EL (cell line): ENCODE measurements around the gene OBP2A.
A peak's percentile ranks its signal among the peaks of the same experiment; 100 is the strongest.

Experiments
- DNase-seq: peaks from one replicate; pipeline ENCODE4 v3.0.0-alpha.2; 2016

OBP2A gene

GRCh38 chr9:135581636-135582426, 35.9 kb downstream of the OBP2A start:
- no peak for DNase-seq

- DNase-seq, result no peak
These were observed 36.6 kb downstream of the OBP2A start for GRCh38 chr9:135582541-135582940.

GRCh38 chr9:135582966-135583687, 37.2 kb downstream of the OBP2A start:
- peak; percentile 26 for DNase-seq

DNA sequence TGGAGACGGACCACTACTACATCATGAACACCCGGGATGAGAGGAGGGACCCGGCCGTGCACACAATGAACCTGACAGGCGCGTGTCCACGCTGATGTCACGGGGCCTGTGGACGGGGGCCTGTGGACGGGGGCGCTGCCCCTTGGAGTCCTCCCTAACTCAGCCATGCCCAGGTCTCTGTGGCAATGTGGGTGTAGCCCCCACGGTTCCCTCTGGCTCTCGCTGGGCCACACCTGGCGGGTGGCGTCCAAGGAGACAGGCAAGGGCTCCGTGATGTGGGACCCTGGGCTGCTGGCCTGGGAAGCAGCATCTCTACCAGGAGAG, 37.7 kb downstream of the OBP2A start:
- DNase-seq, result no peak

DNA sequence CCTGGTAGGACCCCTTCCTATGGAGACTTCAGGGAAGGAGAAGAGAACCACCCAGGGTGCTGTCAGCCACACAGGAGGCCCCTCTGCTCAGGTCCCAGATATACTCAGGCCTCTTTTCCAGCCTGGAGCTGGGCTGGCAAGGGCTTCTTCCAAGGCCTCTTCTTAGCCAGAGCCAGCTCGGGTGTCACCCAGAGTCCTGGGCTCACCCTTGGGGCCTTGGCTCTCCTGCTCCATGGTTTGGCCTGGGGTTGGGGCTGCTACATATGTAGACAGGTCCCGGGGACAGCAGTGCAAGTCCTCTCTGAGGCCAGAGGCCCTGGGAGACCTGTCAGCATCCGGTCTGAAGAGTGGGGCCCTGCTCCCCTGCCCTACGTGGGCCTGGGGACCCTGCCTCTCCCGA, 38.4 kb downstream of the OBP2A start:
- DNase-seq, result no peak

DNA sequence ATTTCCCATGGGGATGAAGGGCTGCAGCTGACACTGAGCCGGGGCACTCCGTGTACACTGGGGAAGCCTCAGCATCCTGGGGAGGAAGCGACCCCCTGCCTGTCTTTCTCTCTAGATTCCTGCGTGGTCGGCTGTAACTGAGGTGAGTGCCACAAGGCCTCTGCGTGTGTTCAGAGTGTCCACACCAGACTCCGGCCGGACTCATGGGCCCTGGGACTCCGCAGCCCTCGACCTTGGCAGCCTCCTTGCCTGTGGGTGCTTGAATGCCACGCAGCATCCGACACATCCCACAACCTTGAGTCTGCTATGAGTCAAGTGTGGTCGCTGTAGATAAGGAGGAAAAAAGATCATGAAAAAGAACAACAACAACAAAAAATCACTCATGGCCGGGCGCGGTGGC, 39.0 kb downstream of the OBP2A start:
- no peak for DNase-seq

DNA sequence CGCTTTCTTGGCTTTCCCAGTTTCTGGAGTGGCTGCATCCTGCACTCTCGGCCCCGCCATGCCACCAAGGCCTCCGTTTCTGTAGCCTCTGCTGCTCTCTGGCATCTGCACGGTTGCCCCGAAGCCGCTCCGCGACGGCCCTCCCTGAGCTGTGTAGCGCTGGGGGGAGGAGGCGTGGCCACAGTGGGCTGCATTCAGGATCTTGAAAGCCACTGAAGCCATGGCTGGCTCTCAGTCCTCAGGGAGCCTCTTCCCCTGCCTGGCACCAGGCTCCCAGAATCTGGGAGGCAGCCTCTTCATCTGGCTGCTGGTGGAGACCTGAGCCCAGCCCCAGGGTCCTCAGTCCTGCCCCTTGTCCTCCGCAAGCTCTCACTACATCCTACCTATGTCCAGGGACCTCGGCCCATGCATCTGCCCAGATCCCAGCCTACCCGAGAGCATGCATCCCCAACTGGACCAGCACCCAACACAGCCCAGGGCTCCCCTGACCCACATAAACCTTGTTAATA, 40.7 kb downstream of the OBP2A start:
- no peak for DNase-seq

DNA sequence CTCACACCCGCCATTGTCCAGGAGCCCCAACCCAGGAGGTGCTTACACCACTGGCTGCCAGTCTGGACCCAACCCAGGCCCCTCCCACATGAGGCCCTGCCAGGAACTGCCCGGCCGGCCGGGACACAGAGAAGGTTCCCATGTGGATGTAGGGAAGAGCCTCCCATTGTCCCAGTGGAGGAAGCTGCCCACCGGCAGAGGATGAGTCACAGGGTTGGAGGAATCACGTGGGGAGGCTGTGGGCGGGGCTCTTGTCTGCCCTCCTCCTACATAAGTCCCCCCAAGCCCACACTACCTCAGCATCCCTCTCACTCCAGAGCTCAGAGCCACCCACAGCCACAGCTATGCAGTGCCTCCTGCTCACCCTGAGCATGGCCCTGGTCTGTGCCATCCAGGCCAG, 41.7 kb downstream of the OBP2A start:
- DNase-seq, result no peak

GRCh38 chr9:135588371-135588770, 42.4 kb downstream of the OBP2A start:
- DNase-seq, result no peak

- DNase-seq, result no peak
These were observed 43.1 kb downstream of the OBP2A start for GRCh38 chr9:135588886-135589595.

- DNase-seq, result no peak
These were observed 43.9 kb downstream of the OBP2A start for GRCh38 chr9:135589596-135590485.

- no peak for DNase-seq
These were observed 44.7 kb downstream of the OBP2A start for GRCh38 chr9:135590486-135591079.

DNA sequence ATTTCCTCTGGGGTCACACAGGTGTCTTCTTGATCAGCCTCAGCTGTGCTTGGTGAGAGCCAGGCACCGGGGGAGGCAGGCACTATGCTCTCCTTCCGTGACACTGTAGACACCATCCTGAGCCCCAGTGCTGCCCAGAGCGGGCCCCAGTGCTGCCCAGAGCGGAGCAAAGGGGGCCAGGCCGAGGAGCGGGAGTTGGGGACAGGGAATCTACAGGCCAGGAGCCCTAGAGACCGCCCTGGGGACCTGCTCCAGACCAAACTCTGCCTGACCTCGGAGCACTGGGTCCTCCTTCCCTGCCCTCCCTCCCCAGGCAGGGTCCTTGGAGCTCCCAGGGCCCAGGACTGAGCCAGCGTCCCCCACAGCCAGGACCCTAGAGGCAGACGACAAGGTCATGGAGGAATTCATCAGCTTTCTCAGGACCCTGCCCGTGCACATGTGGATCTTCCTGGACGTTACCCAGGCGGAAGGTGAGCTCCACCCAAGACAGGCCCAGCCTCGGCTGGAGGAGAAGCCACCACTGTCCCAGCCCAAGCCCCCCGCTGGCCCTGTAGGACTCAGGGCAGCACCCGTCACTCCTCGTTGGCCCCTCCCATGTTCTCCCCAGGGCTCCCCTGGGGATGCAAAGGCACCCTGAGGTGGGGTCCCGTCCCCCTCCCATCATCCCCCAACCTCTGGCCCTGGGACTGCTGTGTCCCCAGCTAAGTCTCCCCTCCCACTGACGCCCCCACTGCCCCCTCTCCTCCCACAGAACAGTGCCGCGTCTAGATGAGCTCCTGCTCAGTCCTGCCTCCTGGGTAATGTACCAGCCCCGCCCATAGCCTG, 45.8 kb downstream of the OBP2A start:
- no peak for DNase-seq

DNA sequence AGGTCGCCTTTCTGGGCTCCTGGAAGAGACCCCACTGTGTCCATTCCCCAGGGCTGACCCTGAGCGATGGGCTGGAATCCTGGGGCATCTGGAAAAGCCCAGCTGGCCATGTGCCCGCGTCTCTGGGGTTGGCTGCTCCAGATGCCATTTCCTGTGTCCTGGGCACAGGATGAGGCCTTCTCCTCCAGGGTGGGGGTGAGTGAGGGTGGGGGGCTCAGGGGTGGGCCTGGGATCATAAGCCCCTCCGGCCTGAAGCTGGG, 46.3 kb downstream of the OBP2A start:
- DNase-seq, result no peak

GRCh38 chr9:135592625-135593024, 46.7 kb downstream of the OBP2A start:
- DNase-seq, result no peak

DNA sequence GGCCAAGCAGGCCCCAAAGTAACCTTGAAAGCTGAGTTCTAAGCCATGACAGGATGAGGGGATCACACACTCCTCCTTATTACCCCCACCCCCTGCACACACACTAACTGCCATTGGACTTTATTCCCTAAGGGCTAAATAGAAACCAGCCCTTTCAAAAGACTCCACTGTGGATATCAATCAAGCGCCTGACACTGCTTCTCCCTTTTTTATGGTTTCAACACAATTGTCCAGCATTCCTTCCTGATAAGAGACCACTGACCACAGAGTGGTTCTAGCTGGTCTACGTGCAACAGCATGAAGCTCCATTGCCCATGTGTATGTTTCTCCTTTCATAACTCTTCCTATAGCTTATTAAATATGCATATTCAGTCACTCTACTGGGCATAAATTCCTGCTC, 50.3 kb downstream of the OBP2A start:
- DNase-seq, result no peak
